K562 (cell line): ENCODE data around the gene SPINT1. TPM values are rescaled to one million over a fixed set of nuclear protein-coding genes. Genes with fewer than 3 reads are reported as not detected.

Source experiments
- ATAC-seq: fragments of 200-7000 bp; cut with Tn5 transposase; 3 replicates; pipeline ENCODE4 v1.9.1; 2020; ENCODE audit warnings: moderate library complexity
- BruUV-seq: library from RNA; stranded (reverse); fragments of 400-500 nt; replicated peaks from 2 replicates; lab custom pipeline; 2021; lab: Mats Ljungman, UMichigan
- CTCF ChIA-PET: fragments of 300-600 bp; formaldehyde crosslinking; extraction: SDS; loops from one replicate; lab custom pipeline; 2021; ENCODE audit warnings: low intra/inter-chr PET ratio; lab: Yijun Ruan, JAX
- POLR2A ChIA-PET: fragments of 300-600, 350-650 bp; sonication (Branson Sonifier 250); formaldehyde crosslinking; extraction: SDS; loops from one replicate; lab custom pipeline; 2021; ENCODE audit warnings: antibody characterized with exemption, inconsistent platforms; lab: Yijun Ruan, JAX
- DNase-seq, 4 experiments: peaks; one replicate each; pipeline versions ENCODE4 v3.0.0 to v3.0.0-alpha.2; 2011 to 2018; ENCODE audit warnings: low spot score in 3 of 4, mixed read lengths in 3 of 4; ENCODE audit errors: extremely low read depth in 1 of 4
- FAIRE-seq: peaks from 2 replicates; lab custom pipeline; 2011; peaks lifted over from hg19 to GRCh38; lab: Jason Lieb, UNC
- H2AFZ ChIP-seq: 2 replicates; pipeline ENCODE4 v1.6.0; 2011; ENCODE audit warnings: low read depth, low read length, control low read depth, inconsistent platforms
- H3K27ac ChIP-seq: fragments of 200-600 bp; 3 replicates; pipeline ENCODE4 v1.8.0; 2011; ENCODE audit warnings: low read depth, mild to moderate bottlenecking, control low read depth, inconsistent platforms, low read length, moderate library complexity, mixed read lengths; ENCODE audit errors: extremely low read depth
- H3K27me3 ChIP-seq, 2 experiments: fragments of 300-600 bp in 1 of 2; 2 replicates in 1 of 2; 3 replicates in 1 of 2; pipeline versions ENCODE4 v1.6.0 to v1.8.0; 2011; ENCODE audit warnings: inconsistent platforms in 2 of 2, low read length in 2 of 2, mild to moderate bottlenecking in 1 of 2, mixed read lengths in 1 of 2, moderate library complexity in 1 of 2; ENCODE audit not compliant: control insufficient read depth in 2 of 2, insufficient read depth in 2 of 2
- H3K36me3 ChIP-seq: fragments of 300-600 bp; 3 replicates; pipeline ENCODE4 v1.8.0; 2011; ENCODE audit warnings: mild to moderate bottlenecking, low read length, inconsistent platforms; ENCODE audit not compliant: control insufficient read depth, insufficient read depth
- H3K4me1 ChIP-seq, 2 experiments: fragments of 200-600 bp in 1 of 2; replicated peaks in 1 of 2; 2 replicates in 1 of 2; 3 replicates in 1 of 2; pipeline versions ENCODE4 v1.5.1 to v1.8.0; 2011; ENCODE audit warnings: inconsistent platforms in 2 of 2, low read length in 2 of 2, mild to moderate bottlenecking in 1 of 2, mixed read lengths in 1 of 2, moderate library complexity in 1 of 2; ENCODE audit not compliant: control insufficient read depth in 2 of 2, insufficient read depth in 2 of 2
- H3K4me2 ChIP-seq: 2 replicates; pipeline ENCODE4 v1.6.1; 2011; ENCODE audit warnings: low read length, control low read depth, inconsistent platforms, mixed read lengths; ENCODE audit not compliant: insufficient read depth
- H3K4me3 ChIP-seq: fragments of 200-600 bp; sonication (generic), shearing (Covaris generic); 2 replicates; pipeline ENCODE4 v1.5.1; 2016; ENCODE audit warnings: control low read depth, inconsistent platforms
- H3K79me2 ChIP-seq: fragments of 200-600 bp; 3 replicates; pipeline ENCODE4 v1.8.0; 2011; ENCODE audit warnings: low read length, inconsistent platforms; ENCODE audit not compliant: control insufficient read depth, insufficient read depth
- H3K9ac ChIP-seq, 2 experiments: 2 replicates each; pipeline versions ENCODE4 v1.6.0 to v1.6.1; 2011; ENCODE audit warnings: low read depth in 2 of 2, low read length in 2 of 2, control low read depth in 1 of 2, inconsistent platforms in 1 of 2, mild to moderate bottlenecking in 1 of 2, mixed read lengths in 1 of 2; ENCODE audit not compliant: insufficient read depth in 1 of 2
- H3K9me1 ChIP-seq: one replicate; pipeline ENCODE4 v1.6.0; 2011; ENCODE audit warnings: inconsistent platforms, mild to moderate bottlenecking, low read length, moderate library complexity; ENCODE audit not compliant: control insufficient read depth, insufficient read depth
- H3K9me3 ChIP-seq: replicated peaks from 2 replicates; pipeline ENCODE4 v1.5.1; 2011; ENCODE audit warnings: low read depth, low read length, inconsistent platforms; ENCODE audit not compliant: control insufficient read depth, insufficient read depth
- H4K20me1 ChIP-seq: replicated peaks from 2 replicates; pipeline ENCODE4 v1.6.1; 2011; ENCODE audit warnings: low read length, inconsistent platforms, mixed read lengths; ENCODE audit not compliant: control insufficient read depth, insufficient read depth
- LEF1 ChIP-seq: fragments of 450-650 bp; IDR thresholded peaks from 2 replicates; pipeline ENCODE4 v1.6.1; 2016; ENCODE audit warnings: mild to moderate bottlenecking
- MXI1 ChIP-seq: IDR thresholded peaks from 2 replicates; pipeline ENCODE4 v1.6.1; 2011; ENCODE audit warnings: low read depth, mild to moderate bottlenecking, improper control_type of control experiment, low read length
- NRF1 ChIP-seq, 2 experiments: fragments of 450-650 bp; IDR thresholded peaks in 1 of 2; conservative IDR thresholded peaks in 1 of 2; 2 replicates each; pipeline ENCODE4 v1.6.1; 2014; ENCODE audit warnings: mild to moderate bottlenecking in 2 of 2
- POU5F1 ChIP-seq: fragments of 150-350 bp; IDR thresholded peaks from 2 replicates; pipeline ENCODE4 v1.6.1; 2014; ENCODE audit warnings: borderline replicate concordance, low read length, low read depth, mild to moderate bottlenecking; ENCODE audit not compliant: partially characterized antibody
- RNF2 ChIP-seq: sonication (generic); IDR thresholded peaks from 2 replicates; pipeline ENCODE4 v1.6.1; 2016
- STAG1 ChIP-seq: sonication (generic); formaldehyde crosslinking; IDR thresholded peaks from 2 replicates; pipeline ENCODE4 v1.5.0; 2020; ENCODE audit warnings: missing genetic modification reagents, borderline replicate concordance
- STAT6 ChIP-seq: sonication (generic); formaldehyde crosslinking; IDR thresholded peaks from 2 replicates; pipeline ENCODE4 v1.8.1; 2023; ENCODE audit warnings: mild to moderate bottlenecking, missing genetic modification reagents
- TSC22D4 ChIP-seq: fragments of 450-650 bp; IDR thresholded peaks from 2 replicates; pipeline ENCODE4 v1.6.1; 2016; ENCODE audit warnings: missing genetic modification characterization, missing biosample characterization, control low read depth
- YBX1 ChIP-seq: fragments of 450-650 bp; IDR thresholded peaks from 2 replicates; pipeline ENCODE4 v1.7.1; 2016; ENCODE audit warnings: mild to moderate bottlenecking
- ZNF274 ChIP-seq: IDR thresholded peaks from 2 replicates; pipeline ENCODE4 v1.6.1; 2011; ENCODE audit warnings: low read depth, mild to moderate bottlenecking, low read length, moderate library complexity, borderline replicate concordance
- ZNF384 ChIP-seq: IDR thresholded peaks from 2 replicates; pipeline ENCODE4 v1.6.1; 2012; ENCODE audit warnings: low read depth, low read length, improper control_type of control experiment
- ZNF584 ChIP-seq: fragments of 200-800 bp; sonication (Bioruptor generic); IDR thresholded peaks from 2 replicates; pipeline ENCODE4 v1.6.1; 2016; ENCODE audit warnings: low read depth, mild to moderate bottlenecking, missing genetic modification characterization, missing compliant biosample characterization
- WGBS: fragments of 100-300 bp; shearing (Covaris generic); methylation state at CpG from one replicate; pipeline ENCODE4 v1.1.6; 2016; ENCODE audit warnings: low coverage, mixed read lengths; ENCODE audit not compliant: insufficient coverage; ENCODE audit errors: missing lambda C conversion rate; 5-methylcytosine and 5-hydroxymethylcytosine counted together
- in situ Hi-C: fragments of 300-500 bp; cut with MboI; formaldehyde crosslinking; loops from 4 replicates; pipeline ENCODE4 v1.15.0; 2018; ENCODE audit warnings: inconsistent platforms, mixed read lengths
- intact Hi-C: fragments of 100-400 bp; cut with micrococcal nuclease; formaldehyde crosslinking; loops from 2 replicates; pipeline ENCODE4 v1.14.2; 2022
- polyA plus RNA-seq, 8 experiments: library from polyadenylated mRNA; depleted of rRNA in 4 of 8; stranded (reverse) in 5 of 8; unstranded in 3 of 8; fragments of >200 nt; fragmentation: Nextera tagmentation in 2 of 8; fragmentation: Illumina TruSeq in 1 of 8; extraction: Ambion mirVana in 2 of 8; extraction: Trizol in 1 of 8; gene quantifications; 2 replicates each; pipeline versions ENCODE4 v1.2.1 to v1.2.3, GENCODE V29; 2011 to 2014; ENCODE audit warnings: inconsistent platforms in 1 of 8, missing spikeins in 1 of 8
- total RNA-seq, 7 experiments: library from RNA; depleted of rRNA in 6 of 7; stranded (reverse); fragments of >200 nt in 6 of 7; fragmentation: Illumina TruSeq in 2 of 7; extraction: Trizol in 2 of 7; gene quantifications; 2 replicates each; pipeline versions ENCODE4 v1.2.1 to v1.2.3, GENCODE V29; 2011 to 2021; ENCODE audit warnings: low replicate concordance in 1 of 7
- TF ChIP-seq, protein P1 (sequence below): fragments of 450-650 bp; IDR thresholded peaks from 2 replicates; pipeline ENCODE4 v1.6.1; 2016; ENCODE audit warnings: borderline replicate concordance
- TF ChIP-seq, protein P2 (sequence below): fragments of 250-450 bp; sonication (Bioruptor Pico); IDR thresholded peaks from 2 replicates; pipeline ENCODE4 v1.4.0; 2020; ENCODE audit warnings: mild to moderate bottlenecking, moderate library complexity, borderline replicate concordance

SPINT1 gene
- total and polyA plus RNA-seq, 9 of the 15 experiments (the other 6 are each of a cell fraction or from before 2014, with no cell fraction given), result 0.78 to 4.5 (median 1.5) TPM

GRCh38 chr15:40854161-40854560, 10.3 kb downstream of the SPINT1 start:
- intact Hi-C loops (loop anchor here (10.0 kb wide), 1 partner anchor 179 kb away; no protein-coding TSS in a partner anchor), in situ Hi-C loops (no loop called here)
- 54% methylated on average over 10 of the region's 10 CpGs for WGBS
- Histone ChIP-seq H3K27me3 (no peaks in the 10 kb centered on the region; a peak in 1 of 5 replicates), H3K4me2 (no peak overlapping the region), H3K79me2 (no peaks in the 10 kb centered on the region), H3K9me3 (no peaks in the 10 kb centered on the region), H3K9ac (peak overlapping the region in 1 of 2 experiments; percentile 47; a peak in 2 of 4 replicates), H3K4me1 (peaks cover 8 to 20% of the 10 kb centered on the region in 2 experiments; a peak in 4 of 5 replicates), H3K36me3 (no peaks in the 10 kb centered on the region), H3K27ac (no peak overlapping the region), H4K20me1 (no peaks in the 10 kb centered on the region), H2AFZ (no peak overlapping the region), H3K4me3 (no peak overlapping the region), H3K9me1 (no peaks in the 10 kb centered on the region)
- no peak for ATAC-seq
- no peak for FAIRE-seq
- CTCF ChIA-PET, result no interaction called here
- DNase-seq, result no peak
- POLR2A ChIA-PET, result interaction anchor here (0.6 to 1.8 kb wide), 2 partner anchors 11 to 123 kb away, joined by 3 to 5 read pairs; partner anchors contain the start of gene SPINT1
- no TSS peak for BruUV-seq
- TF ChIP-seq ZNF584 (CRISPR knock-in tag) (no peak), POU5F1 (no peak), RNF2 (no peak), LEF1 (no peak), ZNF384 (no peak), NRF1 (conservative IDR thresholded peaks at IDR 0.05 in 1 of 2, IDR thresholded peaks at IDR 0.05 in 1 of 2) (no peak), YBX1 (no peak), ZNF274 (no peak), STAG1 (no peak), MXI1 (no peak), STAT6 (no peak), TSC22D4 (tag) (no peak)
- TF ChIP-seq, protein P1, sequence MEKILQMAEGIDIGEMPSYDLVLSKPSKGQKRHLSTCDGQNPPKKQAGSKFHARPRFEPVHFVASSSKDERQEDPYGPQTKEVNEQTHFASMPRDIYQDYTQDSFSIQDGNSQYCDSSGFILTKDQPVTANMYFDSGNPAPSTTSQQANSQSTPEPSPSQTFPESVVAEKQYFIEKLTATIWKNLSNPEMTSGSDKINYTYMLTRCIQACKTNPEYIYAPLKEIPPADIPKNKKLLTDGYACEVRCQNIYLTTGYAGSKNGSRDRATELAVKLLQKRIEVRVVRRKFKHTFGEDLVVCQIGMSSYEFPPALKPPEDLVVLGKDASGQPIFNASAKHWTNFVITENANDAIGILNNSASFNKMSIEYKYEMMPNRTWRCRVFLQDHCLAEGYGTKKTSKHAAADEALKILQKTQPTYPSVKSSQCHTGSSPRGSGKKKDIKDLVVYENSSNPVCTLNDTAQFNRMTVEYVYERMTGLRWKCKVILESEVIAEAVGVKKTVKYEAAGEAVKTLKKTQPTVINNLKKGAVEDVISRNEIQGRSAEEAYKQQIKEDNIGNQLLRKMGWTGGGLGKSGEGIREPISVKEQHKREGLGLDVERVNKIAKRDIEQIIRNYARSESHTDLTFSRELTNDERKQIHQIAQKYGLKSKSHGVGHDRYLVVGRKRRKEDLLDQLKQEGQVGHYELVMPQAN, result no peak
- TF ChIP-seq, protein P2, sequence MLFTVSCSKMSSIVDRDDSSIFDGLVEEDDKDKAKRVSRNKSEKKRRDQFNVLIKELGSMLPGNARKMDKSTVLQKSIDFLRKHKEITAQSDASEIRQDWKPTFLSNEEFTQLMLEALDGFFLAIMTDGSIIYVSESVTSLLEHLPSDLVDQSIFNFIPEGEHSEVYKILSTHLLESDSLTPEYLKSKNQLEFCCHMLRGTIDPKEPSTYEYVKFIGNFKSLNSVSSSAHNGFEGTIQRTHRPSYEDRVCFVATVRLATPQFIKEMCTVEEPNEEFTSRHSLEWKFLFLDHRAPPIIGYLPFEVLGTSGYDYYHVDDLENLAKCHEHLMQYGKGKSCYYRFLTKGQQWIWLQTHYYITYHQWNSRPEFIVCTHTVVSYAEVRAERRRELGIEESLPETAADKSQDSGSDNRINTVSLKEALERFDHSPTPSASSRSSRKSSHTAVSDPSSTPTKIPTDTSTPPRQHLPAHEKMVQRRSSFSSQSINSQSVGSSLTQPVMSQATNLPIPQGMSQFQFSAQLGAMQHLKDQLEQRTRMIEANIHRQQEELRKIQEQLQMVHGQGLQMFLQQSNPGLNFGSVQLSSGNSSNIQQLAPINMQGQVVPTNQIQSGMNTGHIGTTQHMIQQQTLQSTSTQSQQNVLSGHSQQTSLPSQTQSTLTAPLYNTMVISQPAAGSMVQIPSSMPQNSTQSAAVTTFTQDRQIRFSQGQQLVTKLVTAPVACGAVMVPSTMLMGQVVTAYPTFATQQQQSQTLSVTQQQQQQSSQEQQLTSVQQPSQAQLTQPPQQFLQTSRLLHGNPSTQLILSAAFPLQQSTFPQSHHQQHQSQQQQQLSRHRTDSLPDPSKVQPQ (CRISPR knock-in tag), result no peak
